ACC112 (cell line): Measurements from ENCODE around the gene SUMO1.
A peak's percentile ranks its signal among the peaks of the same experiment; 100 is the strongest.

Source experiments
- H2AFZ ChIP-seq: fragments of 200-600 bp; sonication (generic); one replicate; pipeline ENCODE4 v1.6.0; 2017; ENCODE audit warnings: antibody characterized with exemption, low read length; ENCODE audit not compliant: unreplicated experiment
- H3K27ac ChIP-seq: fragments of 200-600 bp; sonication (generic); 2 replicates; pipeline ENCODE4 v1.5.1; 2014; ENCODE audit warnings: low read depth, mild to moderate bottlenecking, antibody characterized with exemption, low read length, moderate library complexity
- H3K27me3 ChIP-seq: fragments of 200-600 bp; sonication (generic); 2 replicates; pipeline ENCODE4 v1.6.1; 2014; ENCODE audit warnings: mild to moderate bottlenecking, antibody characterized with exemption, low read length, moderate library complexity, mixed read lengths; ENCODE audit not compliant: insufficient read depth
- H3K36me3 ChIP-seq: fragments of 200-600 bp; sonication (generic); 2 replicates; pipeline ENCODE4 v1.6.1; 2016; ENCODE audit warnings: mild to moderate bottlenecking, antibody characterized with exemption, low read length, moderate library complexity, mixed read lengths; ENCODE audit not compliant: insufficient read depth
- H3K4me1 ChIP-seq: fragments of 200-600 bp; sonication (generic); one replicate; pipeline ENCODE4 v1.6.1; 2016; ENCODE audit warnings: low read length, mixed read lengths; ENCODE audit not compliant: insufficient read depth, unreplicated experiment, control insufficient read depth
- H3K4me3 ChIP-seq: fragments of 200-600 bp; sonication (generic); 2 replicates; pipeline ENCODE4 v1.5.1; 2014; ENCODE audit warnings: mild to moderate bottlenecking, low read depth, low read length
- H3K79me2 ChIP-seq: fragments of 200-600 bp; sonication (generic); one replicate; pipeline ENCODE4 v1.6.0; 2016; ENCODE audit warnings: low read length; ENCODE audit not compliant: control insufficient read depth, unreplicated experiment, insufficient read depth

Gene SUMO1

GRCh38 chr2:202171241-202171825 is 67.1 kb downstream of the SUMO1 start:
- no peaks in the 10 kb centered on the region for H3K4me1 ChIP-seq
- H3K27me3 ChIP-seq: no peaks in the 10 kb centered on the region
- H3K79me2 ChIP-seq: no peaks in the 10 kb centered on the region
- no peak overlapping the region for H3K27ac ChIP-seq
- no peaks in the 10 kb centered on the region for H3K36me3 ChIP-seq
- peak overlapping the region; percentile 65 for H2AFZ ChIP-seq
- H3K4me3 ChIP-seq: no peak overlapping the region

GRCh38 chr2:202169832-202170424 is 68.5 kb downstream of the SUMO1 start:
- H3K79me2 ChIP-seq: no peaks in the 10 kb centered on the region
- no peaks in the 10 kb centered on the region for H3K4me1 ChIP-seq
- H3K27me3 ChIP-seq: no peaks in the 10 kb centered on the region
- no peak overlapping the region for H2AFZ ChIP-seq
- H3K27ac ChIP-seq: no peak overlapping the region
- H3K4me3 ChIP-seq: no peak overlapping the region
- no peaks in the 10 kb centered on the region for H3K36me3 ChIP-seq

- H3K79me2 ChIP-seq: no peaks in the 10 kb centered on the region
- H3K4me1 ChIP-seq: no peaks in the 10 kb centered on the region
- H3K27ac ChIP-seq: no peak overlapping the region
- H3K27me3 ChIP-seq: no peaks in the 10 kb centered on the region
- H2AFZ ChIP-seq: no peak overlapping the region
- H3K4me3 ChIP-seq: no peak overlapping the region
- no peaks in the 10 kb centered on the region for H3K36me3 ChIP-seq
Measured at GRCh38 chr2:202169131-202169530, 69.3 kb downstream of the SUMO1 start.

- Histone ChIP-seq H3K27me3 (no peaks in the 10 kb centered on the region), H3K4me1 (peaks cover 4% of the 10 kb centered on the region), H3K27ac (no peak overlapping the region), H3K4me3 (no peak overlapping the region), H2AFZ (no peak overlapping the region), H3K36me3 (no peaks in the 10 kb centered on the region), H3K79me2 (no peaks in the 10 kb centered on the region)
Measured at GRCh38 chr2:202165945-202166344, 72.5 kb downstream of the SUMO1 start.

GRCh38 chr2:202165208-202165607 is 73.2 kb downstream of the SUMO1 start:
- no peak overlapping the region for H3K27ac ChIP-seq
- H3K27me3 ChIP-seq: no peaks in the 10 kb centered on the region
- H3K36me3 ChIP-seq: no peaks in the 10 kb centered on the region
- H3K4me3 ChIP-seq: no peak overlapping the region
- H3K79me2 ChIP-seq: no peaks in the 10 kb centered on the region
- no peak overlapping the region for H2AFZ ChIP-seq
- peaks cover 4% of the 10 kb centered on the region for H3K4me1 ChIP-seq

GRCh38 chr2:202164411-202164810 is 74.0 kb downstream of the SUMO1 start:
- H3K27me3 ChIP-seq: no peaks in the 10 kb centered on the region
- no peak overlapping the region for H3K4me3 ChIP-seq
- H3K4me1 ChIP-seq: peaks cover 4% of the 10 kb centered on the region
- H3K27ac ChIP-seq: no peak overlapping the region
- no peak overlapping the region for H2AFZ ChIP-seq
- H3K79me2 ChIP-seq: no peaks in the 10 kb centered on the region
- H3K36me3 ChIP-seq: no peaks in the 10 kb centered on the region

- Histone ChIP-seq H3K4me1 (peaks cover 4% of the 10 kb centered on the region), H3K27me3 (no peaks in the 10 kb centered on the region), H3K27ac (no peak overlapping the region), H3K36me3 (no peaks in the 10 kb centered on the region), H3K4me3 (no peak overlapping the region), H3K79me2 (no peaks in the 10 kb centered on the region), H2AFZ (no peak overlapping the region)
Measured at GRCh38 chr2:202161151-202161835, 77.1 kb downstream of the SUMO1 start.

GRCh38 chr2:202158796-202159195 is 79.6 kb downstream of the SUMO1 start:
- no peak overlapping the region for H3K4me3 ChIP-seq
- H3K79me2 ChIP-seq: no peaks in the 10 kb centered on the region
- H2AFZ ChIP-seq: no peak overlapping the region
- peaks cover 4% of the 10 kb centered on the region for H3K4me1 ChIP-seq
- H3K27me3 ChIP-seq: no peaks in the 10 kb centered on the region
- H3K27ac ChIP-seq: no peak overlapping the region
- no peaks in the 10 kb centered on the region for H3K36me3 ChIP-seq

- no peaks in the 10 kb centered on the region for H3K36me3 ChIP-seq
- no peaks in the 10 kb centered on the region for H3K27me3 ChIP-seq
- H3K4me3 ChIP-seq: no peak overlapping the region
Measured at GRCh38 chr2:202157211-202157990, 81.0 kb downstream of the SUMO1 start.

More at GRCh38 chr2:202157211-202157990, 81.0 kb downstream of the SUMO1 start:
- peaks cover 6% of the 10 kb centered on the region for H3K4me1 ChIP-seq
- no peak overlapping the region for H3K27ac ChIP-seq
- H3K79me2 ChIP-seq: no peaks in the 10 kb centered on the region
- H2AFZ ChIP-seq: no peak overlapping the region
